Activated T-helper 2 cell treated with anti-CD3 and anti-CD28 coated beads, Interferon-gamma antibody, Interleukin-2, Interleukin-4, amounts not matched to agents 10 μg/mL and 5 μg/mL and 100 μg/mL, durations not matched to agents 14 hours and 24 hours and 36 hours (primary cell): ENCODE measurements around the gene SLC25A1. TPM values are rescaled to one million over a fixed set of nuclear protein-coding genes. Genes with fewer than 3 reads are reported as not detected.
A peak's percentile ranks its signal among the peaks of the same experiment; 100 is the strongest.
"Not testable (repeated sequence)": the region's sequence is repeated elsewhere in the genome, so short reads cannot be mapped to it uniquely, and the experiment has no call there.

Experiments used
- DNase-seq: peaks from one replicate; pipeline ENCODE4 v3.0.0; 2021; ENCODE audit warnings: low spot score
- H3K27ac Mint-ChIP-seq: one replicate; pipeline ENCODE4 v1.8.0; 2021; ENCODE audit warnings: mixed read lengths
- H3K27me3 Mint-ChIP-seq: one replicate; pipeline ENCODE4 v1.8.0; 2021; ENCODE audit warnings: low read depth, mixed read lengths
- H3K36me3 Mint-ChIP-seq: one replicate; pipeline ENCODE4 v1.8.0; 2021; ENCODE audit warnings: low read depth, mixed read lengths
- H3K4me1 Mint-ChIP-seq: one replicate; pipeline ENCODE4 v1.8.0; 2021; ENCODE audit warnings: low read depth, mixed read lengths
- H3K4me3 Mint-ChIP-seq: one replicate; pipeline ENCODE4 v1.8.0; 2021; ENCODE audit warnings: low read depth, mild to moderate bottlenecking, moderate library complexity, mixed read lengths
- H3K9me3 Mint-ChIP-seq: one replicate; pipeline ENCODE4 v1.8.0; 2021; ENCODE audit warnings: mixed read lengths
- intact Hi-C: fragments of 100-400 bp; cut with micrococcal nuclease; formaldehyde crosslinking; loops from one replicate; pipeline ENCODE4 v1.15.1; 2023
- total RNA-seq: library from RNA; stranded (reverse); gene quantifications from 2 replicates; pipeline ENCODE4 v1.2.3, GENCODE V29; 2022

The SLC25A1 gene
- total RNA-seq, 1 donor from 2014 or later: 52.0 TPM

DNA sequence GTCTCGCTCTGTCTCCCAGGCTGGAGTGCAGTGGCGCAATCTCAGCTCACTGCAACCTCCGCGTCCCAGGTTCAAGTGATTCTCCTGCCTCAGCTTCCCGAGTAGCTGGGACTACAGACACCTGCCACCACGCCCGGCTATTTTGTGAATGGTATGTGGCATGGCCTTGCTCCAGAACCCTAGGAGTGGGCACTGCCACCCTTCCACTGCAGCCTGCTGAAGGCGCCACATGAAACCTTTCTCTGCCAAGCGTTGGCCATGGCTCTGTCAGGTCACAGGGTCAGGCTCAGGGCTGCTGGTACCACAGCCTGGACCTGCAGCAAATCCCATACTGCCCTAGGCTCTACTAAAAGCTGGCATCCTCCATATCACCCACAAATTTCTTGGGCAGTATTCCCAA lies 22.4 kb downstream of the SLC25A1 start:
- intact Hi-C loops, H3K4me3 Mint-ChIP-seq, H3K4me1 Mint-ChIP-seq, H3K9me3 Mint-ChIP-seq, H3K27ac Mint-ChIP-seq, DNase-seq, H3K36me3 Mint-ChIP-seq: not testable (repeated sequence)
- peaks cover 26% of the 10 kb centered on the region for H3K27me3 Mint-ChIP-seq

DNA sequence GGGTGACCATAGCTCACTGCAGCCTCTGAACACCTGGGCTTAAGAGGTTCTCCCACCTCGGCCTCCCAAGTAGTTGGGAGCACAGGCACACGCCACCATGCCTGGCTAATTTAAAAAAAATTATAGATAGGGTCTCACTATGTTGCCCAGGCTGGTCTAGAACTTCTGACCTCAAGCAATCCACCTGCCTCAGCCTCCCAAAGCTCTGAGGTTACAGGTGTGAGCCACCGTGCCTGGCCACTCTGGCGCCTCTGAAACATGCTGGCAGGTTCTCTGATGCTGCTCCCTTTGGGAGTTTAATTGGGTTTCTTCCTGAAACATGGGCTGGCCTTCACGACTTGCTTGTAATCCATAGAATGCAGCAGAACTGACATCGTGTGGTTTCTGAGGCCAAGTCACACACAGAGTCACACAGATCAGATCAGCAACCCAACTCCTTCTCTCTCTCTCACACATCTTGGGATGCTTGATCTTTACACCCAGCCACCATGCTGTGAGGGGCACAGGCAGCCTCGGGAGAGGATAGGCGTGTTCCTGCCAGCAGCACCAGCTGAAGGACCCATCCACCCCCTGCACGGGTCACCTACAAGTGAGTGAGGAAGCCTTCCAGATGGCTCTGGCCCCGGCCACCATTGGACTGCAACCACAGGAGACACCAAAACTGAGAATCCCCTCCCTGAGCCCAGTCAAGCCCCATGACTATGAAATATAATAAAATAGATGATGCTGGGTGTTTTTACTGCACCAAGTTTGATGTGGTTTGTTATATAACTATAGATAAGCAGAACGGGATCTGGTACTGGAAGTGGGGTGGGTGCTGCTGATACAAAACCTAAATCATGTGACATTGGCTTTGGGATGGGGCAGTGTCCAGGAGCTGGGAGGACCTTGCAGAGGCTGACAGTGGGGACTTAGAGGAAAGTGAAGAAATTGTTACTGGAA lies 25.3 kb downstream of the SLC25A1 start:
- Mint-ChIP-seq H3K27ac (no peak overlapping the region), H3K9me3 (no peaks in the 10 kb centered on the region), H3K4me3 (no peak overlapping the region), H3K36me3 (peaks cover 3% of the 10 kb centered on the region), H3K27me3 (peaks cover 32% of the 10 kb centered on the region), H3K4me1 (peaks cover 3% of the 10 kb centered on the region)
- no peak for DNase-seq
- intact Hi-C loops: no loop called here

- peaks cover 3% of the 10 kb centered on the region for H3K36me3 Mint-ChIP-seq
- no peak overlapping the region for H3K27ac Mint-ChIP-seq
- H3K9me3 Mint-ChIP-seq: no peaks in the 10 kb centered on the region
- DNase-seq: no peak
- peaks cover 49% of the 10 kb centered on the region for H3K27me3 Mint-ChIP-seq
- intact Hi-C loops: no loop called here
- peak overlapping the region; percentile 70 for H3K4me3 Mint-ChIP-seq
- peaks cover 3% of the 10 kb centered on the region for H3K4me1 Mint-ChIP-seq
These were observed 27.0 kb downstream of the SLC25A1 start for GRCh38 chr22:19151329-19152191.

GRCh38 chr22:19150482-19151328 lies 27.8 kb downstream of the SLC25A1 start:
- DNase-seq: no peak
- intact Hi-C loops: no loop called here
- peak overlapping the region; percentile 70 for H3K4me3 Mint-ChIP-seq
- H3K27ac Mint-ChIP-seq: no peak overlapping the region
- H3K36me3 Mint-ChIP-seq: peaks cover 3% of the 10 kb centered on the region
- peaks cover 55% of the 10 kb centered on the region for H3K27me3 Mint-ChIP-seq
- H3K9me3 Mint-ChIP-seq: no peaks in the 10 kb centered on the region
- H3K4me1 Mint-ChIP-seq: peaks cover 3% of the 10 kb centered on the region

DNA sequence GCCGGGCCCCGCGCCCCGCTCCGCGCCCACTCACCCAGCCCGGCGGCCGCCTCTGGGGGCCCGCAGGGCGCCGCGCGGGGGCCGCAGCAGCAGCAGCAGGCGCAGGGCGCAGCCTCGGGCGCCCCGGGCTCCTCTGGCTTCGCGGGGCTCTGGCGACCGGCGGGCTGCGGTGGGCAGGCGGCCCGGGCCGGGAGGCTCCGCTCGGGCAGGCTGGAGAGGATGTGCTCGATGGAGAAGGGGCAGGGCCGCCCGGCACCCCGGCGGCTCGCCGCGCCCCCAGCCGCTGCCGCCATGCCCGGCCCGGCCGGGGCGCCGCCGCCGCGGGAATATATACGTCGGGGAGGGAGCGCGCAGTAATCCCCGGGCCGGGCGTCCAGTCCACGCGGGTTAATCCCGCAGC lies 28.5 kb downstream of the SLC25A1 start, which contains the start of gene GSC2:
TSS of gene GSC2 (minus strand) at position 302 of the 400 bp plus-strand sequence. CDS start at position 293, 9 bp downstream.
- H3K4me3 Mint-ChIP-seq: peak within 1 kb of the TSS; percentile 70
- no peak within 1 kb of the TSS for H3K27ac Mint-ChIP-seq
- DNase-seq: no peak
- no peaks in the 10 kb centered on the region for H3K9me3 Mint-ChIP-seq
- peaks cover 3% of the 10 kb centered on the region for H3K4me1 Mint-ChIP-seq
- intact Hi-C loops: loop anchor here (10.0 kb wide), 1 partner anchor 325 kb away; the partner anchor contains the start of genes CDC45 and UFD1
- peaks cover 3% of the 10 kb centered on the region for H3K36me3 Mint-ChIP-seq
- peaks cover 54% of the 10 kb centered on the region for H3K27me3 Mint-ChIP-seq

DNA sequence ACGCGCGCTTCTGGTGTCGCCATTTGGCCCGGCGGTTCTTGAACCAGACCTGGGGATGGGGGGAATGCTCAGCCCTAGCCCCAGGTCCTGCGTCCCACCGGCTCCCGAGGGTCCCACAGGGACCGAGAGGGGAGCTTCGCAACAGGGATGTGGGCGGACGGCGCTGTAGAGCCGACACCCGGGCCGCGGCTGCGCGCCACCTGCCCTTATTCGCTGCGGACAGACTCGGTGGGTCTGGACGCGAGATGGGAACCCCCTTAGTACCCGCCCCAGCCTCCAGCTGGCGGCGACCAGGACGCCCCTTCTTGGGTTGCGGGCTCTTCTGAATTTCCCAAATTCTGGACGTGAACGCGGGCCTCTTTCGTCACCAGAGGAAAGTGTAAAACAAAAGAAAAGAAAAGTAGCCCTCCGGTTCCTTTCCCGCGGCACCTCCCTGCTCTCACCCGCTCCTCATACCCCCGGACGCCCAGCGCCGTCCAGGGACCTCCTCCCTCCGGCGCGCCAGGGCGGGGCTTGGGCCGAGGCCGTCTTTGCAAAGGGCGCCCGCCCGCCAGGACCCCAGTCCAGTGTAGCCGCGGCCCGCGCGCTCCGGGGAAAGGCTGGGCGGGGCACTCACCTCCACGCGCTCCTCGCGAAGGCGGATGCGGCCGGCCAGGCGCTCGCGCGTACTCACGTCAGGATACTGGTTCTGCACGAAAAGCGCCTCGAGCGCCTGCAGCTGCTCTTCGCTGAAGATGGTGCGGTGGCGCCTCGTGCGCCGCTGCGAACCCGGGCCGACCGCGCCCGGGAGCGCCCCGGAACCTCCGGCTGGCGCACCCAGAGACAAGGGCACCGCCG lies 29.3 kb downstream of the SLC25A1 start:
- intact Hi-C loops: loop anchor here (10.0 kb wide), 1 partner anchor 326 kb away; the partner anchor contains the start of genes CDC45 and UFD1
- H3K36me3 Mint-ChIP-seq: peaks cover 5% of the 10 kb centered on the region
- H3K27ac Mint-ChIP-seq: no peak overlapping the region
- peaks cover 3% of the 10 kb centered on the region for H3K4me1 Mint-ChIP-seq
- H3K9me3 Mint-ChIP-seq: no peaks in the 10 kb centered on the region
- peaks cover 48% of the 10 kb centered on the region for H3K27me3 Mint-ChIP-seq
- peak; percentile 59 for DNase-seq
- H3K4me3 Mint-ChIP-seq: peak overlapping the region; percentile 58

- H3K4me1 Mint-ChIP-seq: peaks cover 8% of the 10 kb centered on the region
- no peak for DNase-seq
- no peak overlapping the region for H3K27ac Mint-ChIP-seq
- peaks cover 9% of the 10 kb centered on the region for H3K36me3 Mint-ChIP-seq
- peaks cover 45% of the 10 kb centered on the region for H3K27me3 Mint-ChIP-seq
- H3K9me3 Mint-ChIP-seq: no peaks in the 10 kb centered on the region
- no peak overlapping the region for H3K4me3 Mint-ChIP-seq
- intact Hi-C loops: loop anchor here (10.0 kb wide), 1 partner anchor 326 kb away; the partner anchor contains the start of genes CDC45 and UFD1
These were observed 30.0 kb downstream of the SLC25A1 start for GRCh38 chr22:19148417-19149046.

DNA sequence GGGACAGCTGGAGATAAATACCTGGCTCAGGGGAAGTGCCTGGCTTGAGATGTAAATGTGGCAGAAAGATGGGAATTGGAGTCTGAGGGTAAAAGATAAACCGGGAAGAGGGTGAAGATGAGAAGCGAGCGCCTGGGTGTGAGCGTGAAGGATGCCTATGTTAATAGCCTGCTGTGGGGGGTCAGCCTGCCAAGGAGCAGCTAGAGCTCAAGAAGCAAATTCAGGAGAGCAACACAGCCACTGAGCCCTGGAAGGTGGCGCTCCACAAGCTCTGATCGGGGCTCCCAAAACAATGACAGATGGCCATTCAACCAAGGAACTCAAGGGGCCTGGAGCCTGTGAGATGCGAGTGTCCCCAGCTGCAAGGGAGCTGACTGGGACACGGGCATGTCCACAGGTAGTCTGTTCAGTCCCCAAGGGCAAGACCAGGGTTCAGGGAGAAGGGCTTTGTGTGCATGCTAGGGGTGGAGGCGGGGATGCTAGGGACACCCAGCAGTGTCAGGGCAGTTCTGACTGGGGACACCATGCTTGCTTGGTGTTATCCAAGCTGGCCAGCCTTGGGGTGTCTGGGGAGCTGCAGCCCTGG lies 31.2 kb downstream of the SLC25A1 start:
- intact Hi-C loops: loop anchor here (10.0 kb wide), 1 partner anchor 328 kb away; the partner anchor contains the start of genes CDC45 and UFD1
- Mint-ChIP-seq H3K9me3 (no peaks in the 10 kb centered on the region), H3K27ac (no peak overlapping the region), H3K4me1 (peaks cover 10% of the 10 kb centered on the region), H3K4me3 (no peak overlapping the region), H3K27me3 (peaks cover 39% of the 10 kb centered on the region), H3K36me3 (peaks cover 14% of the 10 kb centered on the region)
- no peak for DNase-seq

DNA sequence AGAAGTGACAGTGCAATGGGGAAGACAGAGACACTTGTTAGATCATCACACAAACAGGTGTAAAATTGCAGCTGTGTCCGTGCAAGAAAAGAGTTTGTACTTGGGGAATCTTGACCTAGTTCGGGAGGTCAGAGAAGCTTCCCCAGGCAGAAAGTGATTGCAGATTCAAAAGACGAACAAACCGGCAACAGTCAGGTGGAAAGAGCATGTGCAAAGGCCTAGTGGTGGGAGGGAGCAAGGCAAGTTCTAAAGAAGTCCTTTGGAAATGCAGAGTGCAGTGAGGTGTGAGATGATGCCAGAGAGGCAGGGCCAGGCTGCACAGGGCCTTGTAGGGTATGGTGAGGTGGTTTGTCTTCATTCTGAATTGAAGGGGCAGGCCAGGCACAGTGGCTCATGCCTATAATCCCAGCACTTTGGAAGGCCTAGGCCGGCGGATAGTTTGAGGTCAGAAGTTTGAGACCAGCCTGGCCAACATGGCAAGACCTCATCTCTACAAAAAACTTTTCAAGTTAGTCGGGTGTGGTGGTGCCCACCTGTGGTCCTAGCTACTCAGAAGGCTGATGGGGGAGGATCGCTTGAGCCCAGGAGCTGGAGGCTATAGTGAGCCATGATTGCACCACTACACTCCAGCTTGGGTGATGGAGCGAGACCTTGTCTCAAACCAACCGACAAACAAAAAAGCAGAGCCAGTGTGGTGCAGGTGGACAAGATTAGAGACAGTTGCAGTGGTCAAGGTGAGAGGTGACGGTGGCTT lies 32.1 kb downstream of the SLC25A1 start:
- no peaks in the 10 kb centered on the region for H3K9me3 Mint-ChIP-seq
- no peak overlapping the region for H3K4me3 Mint-ChIP-seq
- H3K27me3 Mint-ChIP-seq: peaks cover 31% of the 10 kb centered on the region
- H3K36me3 Mint-ChIP-seq: peaks cover 16% of the 10 kb centered on the region
- DNase-seq: no peak
- H3K27ac Mint-ChIP-seq: no peak overlapping the region
- intact Hi-C loops: loop anchor here (10.0 kb wide), 1 partner anchor 328 kb away; the partner anchor contains the start of genes CDC45 and UFD1
- H3K4me1 Mint-ChIP-seq: peaks cover 10% of the 10 kb centered on the region

DNA sequence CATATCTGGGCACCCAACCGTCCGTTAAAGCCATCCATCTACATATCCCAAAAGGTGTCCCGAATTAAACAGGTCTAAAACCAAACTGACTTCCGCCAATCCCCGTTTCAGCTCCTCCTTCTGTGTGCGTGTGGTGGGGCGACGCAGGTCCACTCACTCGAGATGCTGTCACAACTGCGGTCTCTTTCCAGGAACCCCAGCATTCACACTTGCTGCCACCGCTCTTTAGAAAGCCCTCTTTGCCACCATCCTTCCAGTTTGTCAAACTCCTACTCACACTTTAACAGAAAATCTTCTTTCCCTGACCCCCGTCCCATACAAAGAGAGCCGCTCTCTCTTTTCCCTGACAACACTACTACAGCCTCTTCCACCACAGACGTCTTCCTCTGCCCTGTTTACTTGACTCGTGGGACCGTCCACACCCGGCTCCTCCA lies 34.6 kb downstream of the SLC25A1 start:
- intact Hi-C loops: loop anchor here (1.0 to 10.0 kb wide), 4 partner anchors 22 to 486 kb away; partner anchors contain the start of genes CDC45, DGCR2, SLC25A1 and UFD1

More for the DNA sequence above, 34.6 kb downstream of the SLC25A1 start:
- DNase-seq: peak; percentile 46
- peak overlapping the region; percentile 97 for H3K27ac Mint-ChIP-seq
- H3K9me3 Mint-ChIP-seq: no peaks in the 10 kb centered on the region
- peaks cover 7% of the 10 kb centered on the region for H3K4me1 Mint-ChIP-seq
- H3K36me3 Mint-ChIP-seq: peaks cover 39% of the 10 kb centered on the region
- H3K4me3 Mint-ChIP-seq: peak overlapping the region; percentile 98
- H3K27me3 Mint-ChIP-seq: peaks cover 25% of the 10 kb centered on the region
